GM12878 (cell line): ENCODE measurements around the gene CFAP61. TPM values are rescaled to one million over a fixed set of nuclear protein-coding genes. Genes with fewer than 3 reads are reported as not detected.

Source experiments
- ATAC-seq: fragments of 200-7000 bp; cut with Tn5 transposase; 3 replicates; pipeline ENCODE4 v1.9.1; 2020; ENCODE audit warnings: mild to moderate bottlenecking, moderate library complexity
- BruUV-seq: library from RNA; stranded (reverse); fragments of 400-500 nt; replicated peaks from 2 replicates; lab custom pipeline; 2021; lab: Mats Ljungman, UMichigan
- CTCF ChIA-PET: fragments of 300-600 bp; sonication (Branson Sonifier 250); formaldehyde crosslinking; extraction: SDS; loops from one replicate; lab custom pipeline; 2021; ENCODE audit warnings: inconsistent platforms; lab: Yijun Ruan, JAX
- POLR2A ChIA-PET: fragments of 350-600 bp; formaldehyde crosslinking; extraction: SDS; loops from one replicate; lab custom pipeline; 2021; ENCODE audit warnings: inconsistent platforms; lab: Charles Lee
- RAD21 ChIA-PET: fragments of 300-600 bp; sonication (Branson Sonifier 250); formaldehyde crosslinking; loops from one replicate; lab custom pipeline; 2023; ENCODE audit warnings: antibody characterized with exemption; ENCODE audit not compliant: unreplicated experiment; lab: Charles Lee
- SMC1A ChIA-PET: fragments of 300-600 bp; sonication (Branson Sonifier 250); formaldehyde crosslinking; loops from one replicate; lab custom pipeline; 2023; ENCODE audit not compliant: unreplicated experiment, uncharacterized antibody; lab: Charles Lee
- DNase-seq: peaks from one replicate; pipeline ENCODE4 v3.0.0-alpha.2; 2011; ENCODE audit warnings: low read depth, low spot score
- FAIRE-seq: peaks from 3 replicates; lab custom pipeline; 2011; peaks lifted over from hg19 to GRCh38; lab: Jason Lieb, UNC
- H2AFZ ChIP-seq: 2 replicates; pipeline ENCODE4 v1.6.0; 2011; ENCODE audit warnings: low read depth, low read length, control low read depth; ENCODE audit not compliant: control insufficient read depth
- H3K27ac ChIP-seq: 2 replicates; pipeline ENCODE4 v1.5.1; 2011; ENCODE audit warnings: control low read depth; ENCODE audit not compliant: control insufficient read depth, insufficient read depth
- H3K27me3 ChIP-seq, 2 experiments: replicated peaks in 1 of 2; 2 replicates each; pipeline versions ENCODE4 v1.6.0 to v1.6.1; 2011; ENCODE audit warnings: low read length in 1 of 2; ENCODE audit not compliant: control insufficient read depth in 2 of 2, insufficient read depth in 2 of 2
- H3K36me3 ChIP-seq, 2 experiments: 2 replicates each; pipeline ENCODE4 v1.5.1; 2011; ENCODE audit warnings: low read length in 1 of 2; ENCODE audit not compliant: control insufficient read depth in 2 of 2, insufficient read depth in 2 of 2
- H3K4me1 ChIP-seq: 2 replicates; pipeline ENCODE4 v1.6.1; 2011; ENCODE audit warnings: mild to moderate bottlenecking, low read length, moderate library complexity, mixed read lengths; ENCODE audit not compliant: control insufficient read depth, insufficient read depth
- H3K4me2 ChIP-seq: 2 replicates; pipeline ENCODE4 v1.6.0; 2011; ENCODE audit warnings: control low read depth; ENCODE audit not compliant: control insufficient read depth, insufficient read depth
- H3K4me3 ChIP-seq: fragments of 200-600 bp; sonication (generic); 2 replicates; pipeline ENCODE4 v1.5.1; 2016
- H3K79me2 ChIP-seq: 2 replicates; pipeline ENCODE4 v1.6.0; 2011; ENCODE audit warnings: low read length; ENCODE audit not compliant: control insufficient read depth, insufficient read depth
- H3K9ac ChIP-seq: 2 replicates; pipeline ENCODE4 v1.8.0; 2011; ENCODE audit warnings: low read length, control low read depth, mixed read lengths; ENCODE audit not compliant: control insufficient read depth, insufficient read depth
- H3K9me3 ChIP-seq: replicated peaks from 3 replicates; pipeline ENCODE4 v1.5.1; 2011; ENCODE audit warnings: mild to moderate bottlenecking, low read length; ENCODE audit not compliant: control insufficient read depth, insufficient read depth
- H4K20me1 ChIP-seq: 2 replicates; pipeline ENCODE4 v1.6.0; 2011; ENCODE audit not compliant: control insufficient read depth, insufficient read depth
- CTCF ChIP-seq, 3 experiments: IDR thresholded peaks in 2 of 3; conservative IDR thresholded peaks in 1 of 3; 2 replicates each; pipeline ENCODE4 v1.5.1; 2011; ENCODE audit warnings: low read depth in 3 of 3, low read length in 3 of 3, mild to moderate bottlenecking in 3 of 3, control low read depth in 2 of 3, moderate library complexity in 2 of 3, inconsistent platforms in 1 of 3, mixed read lengths in 1 of 3; ENCODE audit not compliant: control insufficient read depth in 2 of 3, insufficient read depth in 1 of 3; ENCODE audit errors: extremely low read depth in 1 of 3
- FOXM1 ChIP-seq: IDR thresholded peaks from 2 replicates; pipeline ENCODE4 v1.6.1; 2012; ENCODE audit warnings: low read depth, mild to moderate bottlenecking, inconsistent platforms, low read length, moderate library complexity
- HSF1 ChIP-seq: fragments of 150-350 bp; IDR thresholded peaks from 2 replicates; pipeline ENCODE4 v1.6.1; 2014; ENCODE audit warnings: mild to moderate bottlenecking, low read depth, low read length
- KAT2A ChIP-seq: conservative IDR thresholded peaks from 2 replicates; pipeline ENCODE4 v1.6.1; 2011; ENCODE audit warnings: low read depth, low read length; ENCODE audit not compliant: control insufficient read depth
- KDM1A ChIP-seq: fragments of 200-600 bp; sonication (generic); IDR thresholded peaks from 2 replicates; pipeline ENCODE4 v1.6.1; 2016; ENCODE audit warnings: borderline replicate concordance
- MTA2 ChIP-seq: fragments of 450-650 bp; IDR thresholded peaks from 2 replicates; pipeline ENCODE4 v1.6.1; 2016; ENCODE audit warnings: low read depth, mild to moderate bottlenecking, moderate library complexity
- NFIC ChIP-seq: IDR thresholded peaks from 2 replicates; pipeline ENCODE4 v1.6.1; 2012; ENCODE audit warnings: low read depth, mild to moderate bottlenecking, inconsistent platforms, low read length, moderate library complexity
- NFYB ChIP-seq: IDR thresholded peaks from 2 replicates; pipeline ENCODE4 v1.6.1; 2011; ENCODE audit warnings: low read depth, mild to moderate bottlenecking, low read length, improper control_type of control experiment, moderate library complexity; ENCODE audit not compliant: insufficient read depth
- PBX3 ChIP-seq: IDR thresholded peaks from 2 replicates; pipeline ENCODE4 v1.6.1; 2011; ENCODE audit warnings: mild to moderate bottlenecking, low read depth, low read length, moderate library complexity; ENCODE audit not compliant: insufficient replicate concordance
- PML ChIP-seq: IDR thresholded peaks from 2 replicates; pipeline ENCODE4 v1.6.1; 2012; ENCODE audit warnings: low read length, inconsistent platforms
- SIN3A ChIP-seq: IDR thresholded peaks from 2 replicates; pipeline ENCODE4 v1.6.1; 2012; ENCODE audit warnings: low read depth, low read length, improper control_type of control experiment
- WGBS: methylation state at CpG from one replicate; pipeline ENCODE4 v1.1.6; 2016; ENCODE audit warnings: low lambda C conversion rate; ENCODE audit not compliant: insufficient replicate concordance, insufficient coverage; ENCODE audit errors: missing lambda C conversion rate; 5-methylcytosine and 5-hydroxymethylcytosine counted together
- in situ Hi-C: fragments of 300-500 bp; cut with MboI; formaldehyde crosslinking; loops from 9 replicates; pipeline ENCODE4 v1.14.3; 2018; ENCODE audit warnings: mixed read lengths
- intact Hi-C: fragments of 100-400 bp; cut with micrococcal nuclease; formaldehyde crosslinking; loops from one replicate; pipeline ENCODE4 v1.14.2; 2022; ENCODE audit not compliant: unreplicated experiment
- polyA plus RNA-seq, 11 experiments: library from polyadenylated mRNA; depleted of rRNA in 4 of 11; unstranded in 6 of 11; stranded (reverse) in 5 of 11; fragments of >200 nt; fragmentation: Nextera tagmentation in 4 of 11; fragmentation: Illumina TruSeq in 1 of 11; extraction: Ambion mirVana in 4 of 11; extraction: Trizol in 1 of 11; gene quantifications; 1 replicate in 1 of 11; 2 replicates in 10 of 11; pipeline versions ENCODE4 v1.2.1 to v1.2.3, GENCODE V29; 2011 to 2016; ENCODE audit warnings: inconsistent platforms in 2 of 11, missing spikeins in 2 of 11, low read depth in 1 of 11
- total RNA-seq, 4 experiments: library from RNA; depleted of rRNA in 3 of 4; stranded (reverse); fragments of >200 nt in 3 of 4; fragmentation: Illumina TruSeq in 1 of 4; extraction: Trizol in 1 of 4; gene quantifications; 2 replicates each; pipeline versions ENCODE4 v1.2.1 to v1.2.3, GENCODE V29; 2013 to 2021

Gene CFAP61
- total and polyA plus RNA-seq, 10 of the 15 experiments (the other 5 are each of a cell fraction or from before 2014, with no cell fraction given): 0.11 to 0.41 (median 0.24) TPM; not detected in 7

- TF ChIP-seq CTCF (IDR thresholded peaks at IDR 0.05 in 2 of 3, conservative IDR thresholded peaks at IDR 0.05 in 1 of 3; ENCODE audit: control insufficient read depth in 2 of 3, extremely low read depth in 1 of 3, insufficient read depth in 1 of 3, low read depth in 3 of 3, low read length in 3 of 3): no peak
- TF ChIP-seq, all 136 proteins: peak for 0
Observed at GRCh38 chr20:20018366-20018765, 34.0 kb upstream of the CFAP61 start (continued).

DNA sequence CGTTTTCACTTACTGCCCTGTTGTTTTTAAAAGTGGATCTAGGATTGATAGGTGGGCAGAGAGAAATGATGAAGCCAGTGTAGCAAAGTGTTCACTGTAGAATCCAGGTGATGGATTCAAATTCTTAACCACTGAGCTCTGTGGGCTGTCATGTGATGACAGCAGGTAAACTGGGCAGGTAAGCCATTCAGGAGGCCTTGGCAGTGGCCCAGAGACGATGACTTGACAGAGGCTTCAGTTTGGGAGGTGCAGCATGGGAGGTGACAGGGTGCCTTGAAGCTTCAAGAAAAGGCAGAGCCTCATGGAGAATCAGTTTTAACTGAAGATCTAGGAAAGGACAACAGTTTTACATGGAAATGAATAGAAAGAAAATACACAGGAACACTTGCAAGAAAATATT lies 33.2 kb upstream of the CFAP61 start:
- Histone ChIP-seq H3K4me3 (peak overlapping the region; percentile 82; the same call in 1 of the 2 replicates), H3K27me3 (no peaks in the 10 kb centered on the region), H3K79me2 (peaks cover 60% of the 10 kb centered on the region), H3K27ac (no peak overlapping the region), H3K36me3 (peaks cover 0 to 3% of the 10 kb centered on the region in 2 experiments; a peak in 2 of 4 replicates), H4K20me1 (no peaks in the 10 kb centered on the region; the same call in 1 of the 2 replicates), H2AFZ (no peak overlapping the region), H3K4me2 (peak overlapping the region; percentile 85), H3K9ac (no peak overlapping the region), H3K4me1 (peaks cover 22% of the 10 kb centered on the region), H3K9me3 (no peaks in the 10 kb centered on the region)
- ATAC-seq (no peak), DNase-seq (no peak), FAIRE-seq (no peak)
- ChIA-PET RAD21 (no interaction called here), POLR2A (no interaction called here), SMC1A (no interaction called here), CTCF (no interaction called here)
- TF ChIP-seq NFIC (no peak), NFYB (no peak), PML (no peak), KAT2A (no peak), FOXM1 (no peak), SIN3A (no peak), MTA2 (no peak), KDM1A (no peak), HSF1 (no peak), PBX3 (no peak)
- intact Hi-C loops (no loop called here), in situ Hi-C loops (loop anchor here (25.0 kb wide), 2 partner anchors 1432 to 1507 kb away; partner anchors contain the start of genes DTD1 and SEC23B)
- WGBS: 95% methylated on average over 2 of the region's 2 CpGs
- BruUV-seq: no TSS peak
